CD4-positive, alpha-beta T cell treated with Interleukin-4 for 1 hour (primary cell): ENCODE data around the gene WNK1.
A peak's percentile ranks its signal among the peaks of the same experiment; 100 is the strongest.
"Not testable (repeated sequence)": the region's sequence is repeated elsewhere in the genome, so short reads cannot be mapped to it uniquely, and the experiment has no call there.

Source experiments
- DNase-seq, 2 donors: peaks; one replicate each; pipeline ENCODE4 v3.0.0-alpha.2; 2020 to 2022

The WNK1 gene

GRCh38 chr12:913919-914698 is 161.7 kb downstream of the WNK1 start:
- DNase-seq = no peak

- DNase-seq = peak in 1 of 2 donors; percentile 17
These were observed 162.7 kb downstream of the WNK1 start for GRCh38 chr12:915090-915489.

DNA sequence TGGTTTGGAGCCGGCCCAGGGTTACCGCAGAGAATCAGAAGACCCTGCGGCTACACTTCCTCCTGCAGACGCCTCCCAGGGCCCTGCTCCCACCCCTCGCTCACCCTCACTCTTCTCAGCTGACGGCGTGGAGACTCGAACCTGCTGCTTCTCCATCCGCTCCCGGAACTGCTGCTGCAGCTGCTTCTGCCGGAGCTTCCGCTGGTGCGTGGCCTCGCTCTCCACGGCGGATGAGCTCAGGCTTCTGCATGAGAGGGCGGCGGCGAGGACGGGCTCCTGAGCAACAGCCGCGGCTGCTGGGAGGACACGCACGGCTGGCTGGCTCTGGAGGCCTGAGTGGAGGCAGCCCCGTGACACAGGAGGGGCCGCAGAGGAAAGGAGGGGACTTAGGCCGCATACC is 163.9 kb downstream of the WNK1 start:
- DNase-seq = peak in 1 of 2 donors; percentile 40

- DNase-seq = no peak
These were observed 164.5 kb downstream of the WNK1 start for GRCh38 chr12:916712-917445.

GRCh38 chr12:920676-921075 is 168.3 kb downstream of the WNK1 start:
- DNase-seq = no peak

DNA sequence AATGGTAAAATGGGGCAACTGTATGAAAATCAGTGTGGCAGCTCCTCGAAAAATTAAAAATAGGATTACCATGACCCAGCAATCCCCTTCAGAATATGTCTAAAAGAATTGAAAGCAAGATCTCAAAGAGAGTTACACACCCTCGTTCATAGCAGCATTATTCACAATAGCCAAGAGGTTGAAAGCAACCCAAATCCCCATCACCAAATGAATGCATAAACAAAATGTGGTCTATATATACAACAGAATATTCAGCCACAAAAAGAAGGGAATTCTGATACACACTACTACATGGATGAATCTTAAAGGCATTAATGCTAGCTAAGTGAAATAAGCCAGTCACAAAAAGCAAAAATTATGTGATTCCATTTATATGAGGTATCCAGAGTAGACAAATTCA is 169.9 kb downstream of the WNK1 start:
- no peak for DNase-seq

GRCh38 chr12:926641-927040 is 174.3 kb downstream of the WNK1 start:
- DNase-seq = no peak

GRCh38 chr12:931060-931459 is 178.7 kb downstream of the WNK1 start:
- DNase-seq = no peak

DNA sequence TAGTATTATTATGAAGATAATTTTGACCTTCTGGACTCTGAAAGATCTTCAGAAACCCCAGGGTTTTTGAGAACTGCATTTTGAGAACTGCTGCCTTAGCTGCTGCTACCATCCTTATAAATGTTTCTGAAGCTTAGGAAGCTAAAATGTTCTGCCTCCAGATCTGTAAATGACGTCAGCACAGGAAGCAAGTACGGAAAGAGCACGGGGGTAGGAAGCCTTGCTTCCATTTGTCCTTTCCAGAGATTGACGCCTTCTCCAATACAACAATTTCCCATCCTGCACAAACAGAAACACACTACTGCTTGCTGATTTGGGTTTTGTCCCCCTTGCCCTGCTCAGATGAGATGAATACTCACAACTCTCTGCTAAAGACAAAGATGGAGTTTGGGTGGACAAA is 179.2 kb downstream of the WNK1 start:
- DNase-seq = no peak

GRCh38 chr12:935891-936290 is 183.5 kb downstream of the WNK1 start:
- DNase-seq = not testable (repeated sequence)

- no peak for DNase-seq
These were observed 184.3 kb downstream of the WNK1 start for GRCh38 chr12:936377-937345.

DNA sequence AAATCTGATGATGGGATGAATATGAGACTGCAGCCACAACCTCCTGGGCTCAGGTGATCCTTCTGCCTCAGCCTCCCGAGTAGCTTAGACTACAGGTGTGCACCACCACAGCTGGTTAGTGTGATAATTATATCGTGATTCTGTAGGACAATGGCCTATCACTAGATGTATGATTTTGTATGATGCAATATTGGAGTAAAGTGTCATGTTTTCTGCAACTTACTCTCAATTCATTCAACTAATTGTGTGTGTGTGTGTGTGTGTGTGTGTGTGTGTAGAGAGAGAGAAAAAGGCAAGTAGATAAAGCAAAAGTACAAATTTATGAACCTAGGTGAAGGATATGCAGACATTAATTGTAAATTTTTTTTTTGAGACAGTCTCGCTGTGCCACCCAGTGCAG is 186.4 kb downstream of the WNK1 start:
- DNase-seq = no peak

- no peak for DNase-seq
These were observed 190.7 kb downstream of the WNK1 start for GRCh38 chr12:943051-943450.

DNA sequence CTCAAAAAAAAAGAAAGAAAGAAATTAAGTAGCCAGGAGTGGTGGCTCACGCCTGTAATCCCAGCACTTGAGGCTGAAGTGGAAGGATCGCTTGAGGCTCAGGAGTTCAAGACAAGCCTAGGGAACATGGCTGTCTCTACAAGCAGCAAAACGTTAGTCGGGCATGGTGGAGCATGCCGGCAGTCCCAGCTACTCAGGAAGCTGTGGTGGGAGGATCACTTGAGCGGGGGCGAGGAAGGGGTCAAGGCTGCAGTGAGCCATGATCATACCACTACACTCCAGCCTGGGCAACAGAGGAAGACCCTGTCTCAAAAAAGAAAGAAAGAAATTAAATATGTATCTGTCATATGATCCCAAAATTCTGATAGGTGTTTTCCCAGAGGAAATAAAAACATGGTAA is 191.8 kb downstream of the WNK1 start:
- no peak for DNase-seq

GRCh38 chr12:946212-946611 is 193.8 kb downstream of the WNK1 start:
- no peak for DNase-seq

- no peak for DNase-seq
These were observed 194.3 kb downstream of the WNK1 start for GRCh38 chr12:946631-947030.

DNA sequence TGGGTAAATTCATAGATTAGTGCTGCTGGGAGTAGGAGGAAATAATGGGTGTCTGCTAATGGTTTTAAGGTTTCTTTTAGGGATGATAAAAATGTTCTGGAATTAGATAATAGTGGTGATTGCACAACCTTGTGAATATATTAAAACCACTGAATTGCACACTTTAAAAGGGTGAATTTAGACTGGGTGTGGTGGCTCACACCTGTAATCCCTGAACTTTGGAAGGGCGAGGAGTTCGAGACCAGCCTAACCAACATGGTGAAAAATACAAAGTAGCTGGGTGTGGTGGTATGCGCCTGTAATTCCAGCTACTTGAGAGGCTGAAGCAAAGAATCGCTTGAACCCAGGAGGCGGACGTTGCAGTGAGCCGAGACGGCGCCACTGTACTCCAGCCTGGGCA is 195.9 kb downstream of the WNK1 start:
- DNase-seq = no peak

GRCh38 chr12:949453-950191 is 197.2 kb downstream of the WNK1 start, which contains the start of gene RAD52:
RAD52 (minus strand) TSS chr12:949694; CDS start chr12:933058, 16,636 bp downstream.
- DNase-seq = peak; percentile 97 to 98

DNA sequence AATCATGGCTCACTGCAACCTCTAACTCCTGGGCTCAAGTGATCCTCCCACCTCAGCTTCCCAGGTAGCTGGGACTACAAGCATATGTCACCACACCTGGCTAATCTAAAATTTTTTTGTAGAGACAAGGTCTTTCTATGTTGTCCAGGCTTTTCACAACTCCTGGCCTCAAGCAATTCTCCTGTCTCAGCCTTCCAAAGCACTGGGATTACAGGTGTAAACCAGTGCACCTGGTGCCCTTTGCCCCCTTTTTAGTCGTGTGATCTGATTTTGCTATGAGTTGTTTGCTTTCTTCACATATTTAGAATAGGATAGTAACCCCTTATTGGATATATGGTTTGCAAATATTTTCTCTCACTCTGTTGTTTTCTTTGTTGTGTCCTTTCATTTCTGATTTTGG is 198.8 kb downstream of the WNK1 start:
- no peak for DNase-seq

DNA sequence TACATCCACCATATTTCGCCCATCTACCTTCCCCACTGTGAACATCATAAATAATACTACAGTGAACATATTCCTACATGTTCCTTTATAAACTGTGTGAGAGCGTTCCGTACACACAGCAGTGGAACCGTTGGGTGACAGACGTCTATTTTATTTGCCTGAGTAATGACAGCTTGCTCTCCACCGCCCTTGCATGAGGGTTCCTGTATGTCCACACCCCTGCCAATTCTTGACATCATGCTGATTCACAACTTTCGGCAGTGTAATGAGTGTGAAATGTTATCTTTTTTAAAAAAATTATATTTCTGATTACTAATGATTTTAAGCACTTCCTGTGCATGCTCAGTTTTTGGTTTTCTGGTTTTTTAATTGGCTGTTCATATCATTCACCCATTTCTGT is 201.4 kb downstream of the WNK1 start:
- no peak for DNase-seq

DNA sequence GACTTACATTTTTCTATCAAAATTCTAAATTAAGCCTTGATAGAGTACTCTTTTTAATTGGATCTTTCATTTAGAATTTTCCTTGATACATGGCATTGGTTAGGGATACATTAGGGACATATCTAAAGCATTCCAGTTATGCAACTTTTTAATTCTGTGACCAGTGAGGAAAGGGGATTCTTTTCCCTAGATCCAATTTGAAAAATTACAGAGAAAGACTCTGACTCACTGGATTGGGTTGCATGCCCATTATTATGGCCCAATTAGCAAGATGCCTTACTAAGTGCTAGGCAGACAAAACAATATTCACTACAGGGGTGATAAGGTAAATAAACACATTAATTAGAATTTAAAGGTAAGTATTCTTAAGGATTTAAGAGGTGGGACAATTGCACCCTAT is 202.4 kb downstream of the WNK1 start:
- no peak for DNase-seq

GRCh38 chr12:955939-956338 is 203.6 kb downstream of the WNK1 start:
- no peak for DNase-seq
